ENCODE results near the gene CFAP100.

CFAP100 gene

DNA sequence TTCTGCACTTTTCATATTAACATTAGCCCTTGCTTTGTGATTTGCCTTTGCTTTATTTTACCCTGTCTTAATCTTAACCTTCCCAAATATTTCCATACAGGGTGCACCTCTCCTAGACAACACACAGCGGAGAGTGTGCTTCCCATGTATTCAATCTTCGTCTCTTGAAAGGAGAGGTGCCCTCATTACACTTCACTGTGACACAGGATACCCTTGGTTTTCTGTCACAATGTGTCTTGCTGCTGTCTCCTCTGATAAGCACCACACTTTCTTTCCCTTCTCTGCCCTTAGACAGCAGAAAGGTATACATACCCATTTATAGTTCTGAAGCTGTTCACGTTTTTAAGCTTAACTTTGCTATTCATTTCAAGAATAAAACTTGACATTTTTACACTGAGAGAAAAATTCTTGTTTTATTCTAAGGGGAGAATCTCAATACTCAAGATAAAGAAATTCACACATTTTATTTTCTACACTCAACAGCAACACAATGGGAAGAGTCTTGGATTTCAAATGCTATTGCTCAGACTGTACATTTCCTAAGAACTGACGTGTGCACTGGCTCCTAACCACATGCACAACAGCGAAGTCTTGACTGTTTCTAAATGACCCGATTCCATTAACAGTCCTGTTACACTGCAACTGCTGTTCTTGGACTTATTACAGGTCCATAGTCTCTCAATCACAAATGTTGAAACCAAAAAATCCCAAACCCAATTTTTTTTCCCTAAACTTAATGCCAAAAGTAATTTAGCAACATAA lies 59.9 kb downstream of the CFAP100 start:
- no peaks in the 10 kb centered on the region for H3K4me1 ChIP-seq (ENCODE audit: control insufficient read depth, insufficient read depth, low read length, unreplicated experiment)
- 0 out of 2 replicates have a peak, but pooled peaks cover 4% of the 10 kb centered on the region for H3K36me3 ChIP-seq (ENCODE audit: insufficient read depth, low read length)
- no peak overlapping the region for H3K27ac ChIP-seq (ENCODE audit: low read depth, low read length)
- H3K79me2 ChIP-seq (ENCODE audit: control insufficient read depth, insufficient read depth, low read length, unreplicated experiment), result peaks cover 3% of the 10 kb centered on the region
- H2AFZ ChIP-seq (ENCODE audit: low read length, unreplicated experiment), result no peak overlapping the region
- no peak overlapping the region for H3K4me3 ChIP-seq (ENCODE audit: low read depth, low read length)
- H3K27me3 ChIP-seq (ENCODE audit: insufficient read depth, low read length), result no peaks in the 10 kb centered on the region

DNA sequence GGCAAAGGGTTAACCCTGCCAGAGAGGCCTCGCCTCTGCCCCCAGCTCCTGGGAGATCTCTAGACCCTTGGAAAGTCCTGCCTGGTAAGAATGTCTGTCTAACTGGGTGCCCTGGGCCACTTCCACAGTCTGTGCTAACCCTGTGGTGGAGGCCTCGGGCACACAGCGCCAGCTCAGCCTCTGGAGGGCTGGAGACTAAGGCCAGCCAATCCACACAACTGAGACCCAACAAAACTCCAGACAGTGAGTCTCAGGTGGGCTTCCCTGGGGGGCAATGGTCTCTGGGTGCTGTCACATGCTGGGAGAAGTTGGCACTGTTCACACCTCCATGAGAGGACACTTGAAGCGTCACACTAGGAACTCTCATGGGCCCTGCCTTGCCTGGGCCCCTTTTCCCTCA lies 61.5 kb downstream of the CFAP100 start:
- peaks cover 5% of the 10 kb centered on the region for H3K79me2 ChIP-seq (ENCODE audit: control insufficient read depth, insufficient read depth, low read length, unreplicated experiment)
- H3K27ac ChIP-seq (ENCODE audit: low read depth, low read length), result no peak overlapping the region
- H2AFZ ChIP-seq (ENCODE audit: low read length, unreplicated experiment), result no peak overlapping the region
- H3K27me3 ChIP-seq (ENCODE audit: insufficient read depth, low read length), result no peaks in the 10 kb centered on the region
- H3K4me3 ChIP-seq (ENCODE audit: low read depth, low read length), result no peak overlapping the region
- H3K36me3 ChIP-seq (ENCODE audit: insufficient read depth, low read length), result peaks cover 10% of the 10 kb centered on the region; the same call in 1 of the 2 replicates
- H3K4me1 ChIP-seq (ENCODE audit: control insufficient read depth, insufficient read depth, low read length, unreplicated experiment), result no peaks in the 10 kb centered on the region

DNA sequence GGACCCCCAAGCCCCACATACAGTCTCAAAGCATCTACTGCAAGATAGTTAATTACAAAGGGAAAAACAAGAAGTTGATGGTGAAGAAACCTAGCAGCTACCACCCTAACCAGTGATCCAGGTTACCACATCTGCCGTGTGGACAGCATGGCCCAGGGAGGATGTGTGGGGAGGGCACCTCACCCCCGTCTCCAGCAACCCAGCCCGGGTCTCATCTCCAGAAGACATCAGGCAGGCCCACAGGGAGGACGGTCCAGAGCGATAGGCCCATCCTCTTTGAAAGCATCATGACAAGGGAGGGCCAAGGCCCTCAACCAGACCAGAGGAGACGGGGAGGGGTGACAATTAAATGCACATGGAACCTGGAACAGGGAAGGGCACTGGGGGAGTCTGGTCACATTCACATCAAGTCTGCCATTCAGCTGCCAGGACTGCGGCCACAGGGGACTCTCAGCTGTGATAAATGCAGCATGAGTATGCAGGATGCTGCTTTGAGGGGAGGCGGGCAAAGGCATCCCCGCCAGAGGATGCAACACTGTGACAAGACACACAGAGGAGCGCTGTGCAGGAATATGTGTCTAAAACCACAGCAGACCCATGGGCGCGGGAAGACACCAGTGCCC lies 62.2 kb downstream of the CFAP100 start:
- Histone ChIP-seq H3K79me2 (ENCODE audit: control insufficient read depth, insufficient read depth, low read length, unreplicated experiment) (peaks cover 5% of the 10 kb centered on the region), H2AFZ (ENCODE audit: low read length, unreplicated experiment) (no peak overlapping the region), H3K27me3 (ENCODE audit: insufficient read depth, low read length) (no peaks in the 10 kb centered on the region), H3K27ac (ENCODE audit: low read depth, low read length) (no peak overlapping the region), H3K36me3 (ENCODE audit: insufficient read depth, low read length) (peaks cover 16% of the 10 kb centered on the region; the same call in 1 of the 2 replicates), H3K4me3 (ENCODE audit: low read depth, low read length) (no peak overlapping the region), H3K4me1 (ENCODE audit: control insufficient read depth, insufficient read depth, low read length, unreplicated experiment) (no peaks in the 10 kb centered on the region)

DNA sequence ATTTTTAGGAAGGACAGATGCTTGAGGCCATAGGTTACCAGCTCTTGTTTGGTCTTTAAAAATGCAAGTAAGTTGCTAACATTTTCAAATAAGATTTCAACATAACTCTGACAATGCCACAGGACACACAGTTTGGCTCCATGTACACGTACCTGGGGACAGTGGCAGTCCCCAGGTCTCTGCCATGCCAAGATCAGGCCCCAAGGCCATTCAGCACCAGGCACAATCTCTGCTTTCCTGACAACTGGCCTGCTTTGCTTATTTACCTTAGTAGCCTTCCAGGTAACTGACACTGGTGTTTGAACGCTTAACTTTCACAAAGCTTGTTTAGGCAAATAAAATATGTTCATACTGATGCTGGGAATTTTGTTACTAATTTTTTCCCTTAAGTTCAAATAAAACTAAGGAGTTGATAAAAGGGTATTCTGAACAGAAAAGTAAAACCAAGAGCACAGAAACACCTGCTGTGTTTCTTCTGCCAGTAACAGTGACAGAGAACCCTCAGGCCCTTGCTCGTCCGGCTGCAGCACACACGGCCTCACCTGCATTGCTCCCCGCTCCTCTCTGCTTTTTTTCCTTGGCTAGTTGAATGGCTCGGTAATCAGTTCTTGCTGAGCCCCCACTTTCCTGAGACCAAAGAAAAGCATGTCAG lies 64.5 kb downstream of the CFAP100 start:
- H3K4me3 ChIP-seq (ENCODE audit: low read depth, low read length), result no peak overlapping the region
- H3K36me3 ChIP-seq (ENCODE audit: insufficient read depth, low read length), result peaks cover 21% of the 10 kb centered on the region; the same call in 1 of the 2 replicates

DNA sequence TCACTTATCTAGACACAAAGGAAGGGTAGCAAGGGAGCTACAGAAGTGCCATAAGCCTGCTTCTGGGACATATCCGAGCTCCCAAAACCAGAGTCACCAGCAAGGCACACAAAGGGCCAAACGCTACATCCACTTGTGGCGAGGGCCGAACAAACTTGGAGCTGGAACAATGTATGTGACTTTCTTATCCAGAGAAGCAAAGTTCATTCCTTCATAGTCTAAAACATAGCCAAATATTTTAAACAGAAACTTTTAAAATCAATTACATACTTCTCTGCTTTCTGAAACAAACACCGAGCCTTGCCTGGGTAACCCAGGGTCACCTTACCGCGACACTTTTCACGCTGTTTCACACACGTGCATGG lies 65.0 kb downstream of the CFAP100 start:
- no peaks in the 10 kb centered on the region for H3K4me1 ChIP-seq (ENCODE audit: control insufficient read depth, insufficient read depth, low read length, unreplicated experiment)
- no peaks in the 10 kb centered on the region for H3K27me3 ChIP-seq (ENCODE audit: insufficient read depth, low read length)
- no peak overlapping the region for H2AFZ ChIP-seq (ENCODE audit: low read length, unreplicated experiment)
- peaks cover 8% of the 10 kb centered on the region for H3K79me2 ChIP-seq (ENCODE audit: control insufficient read depth, insufficient read depth, low read length, unreplicated experiment)
- H3K36me3 ChIP-seq (ENCODE audit: insufficient read depth, low read length), result peaks cover 23% of the 10 kb centered on the region; the same call in 1 of the 2 replicates
- no peak overlapping the region for H3K4me3 ChIP-seq (ENCODE audit: low read depth, low read length)
- H3K27ac ChIP-seq (ENCODE audit: low read depth, low read length), result no peak overlapping the region

More for the DNA sequence above, 64.5 kb downstream of the CFAP100 start:
- Histone ChIP-seq H2AFZ (ENCODE audit: low read length, unreplicated experiment) (no peak overlapping the region), H3K27ac (ENCODE audit: low read depth, low read length) (no peak overlapping the region), H3K4me1 (ENCODE audit: control insufficient read depth, insufficient read depth, low read length, unreplicated experiment) (no peaks in the 10 kb centered on the region), H3K79me2 (ENCODE audit: control insufficient read depth, insufficient read depth, low read length, unreplicated experiment) (peaks cover 8% of the 10 kb centered on the region), H3K27me3 (ENCODE audit: insufficient read depth, low read length) (no peaks in the 10 kb centered on the region)

DNA sequence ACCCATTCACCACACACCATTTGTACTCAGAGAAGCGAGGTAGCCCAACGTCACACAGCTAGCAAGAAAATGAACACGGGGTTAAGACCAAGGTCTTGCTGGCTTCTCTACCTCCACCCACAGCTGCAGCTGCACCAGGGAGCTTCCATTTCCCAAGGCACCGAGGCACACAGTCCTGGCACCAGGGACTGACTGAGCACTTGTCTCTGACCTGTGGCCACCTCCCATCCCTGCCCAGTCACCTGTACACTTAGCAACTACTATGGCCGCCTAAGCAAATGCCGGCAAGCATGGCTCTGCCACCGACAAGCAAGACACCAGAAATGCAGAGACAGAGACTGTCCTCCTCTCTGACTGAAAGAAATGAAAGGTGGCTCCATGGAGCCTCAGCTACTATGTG lies 65.7 kb downstream of the CFAP100 start:
- H3K4me1 ChIP-seq (ENCODE audit: control insufficient read depth, insufficient read depth, low read length, unreplicated experiment), result no peaks in the 10 kb centered on the region
- H3K36me3 ChIP-seq (ENCODE audit: insufficient read depth, low read length), result peaks cover 24% of the 10 kb centered on the region; the same call in 1 of the 2 replicates
- no peak overlapping the region for H3K4me3 ChIP-seq (ENCODE audit: low read depth, low read length)
- H2AFZ ChIP-seq (ENCODE audit: low read length, unreplicated experiment), result no peak overlapping the region
- no peaks in the 10 kb centered on the region for H3K27me3 ChIP-seq (ENCODE audit: insufficient read depth, low read length)
- no peak overlapping the region for H3K27ac ChIP-seq (ENCODE audit: low read depth, low read length)
- peaks cover 8% of the 10 kb centered on the region for H3K79me2 ChIP-seq (ENCODE audit: control insufficient read depth, insufficient read depth, low read length, unreplicated experiment)

DNA sequence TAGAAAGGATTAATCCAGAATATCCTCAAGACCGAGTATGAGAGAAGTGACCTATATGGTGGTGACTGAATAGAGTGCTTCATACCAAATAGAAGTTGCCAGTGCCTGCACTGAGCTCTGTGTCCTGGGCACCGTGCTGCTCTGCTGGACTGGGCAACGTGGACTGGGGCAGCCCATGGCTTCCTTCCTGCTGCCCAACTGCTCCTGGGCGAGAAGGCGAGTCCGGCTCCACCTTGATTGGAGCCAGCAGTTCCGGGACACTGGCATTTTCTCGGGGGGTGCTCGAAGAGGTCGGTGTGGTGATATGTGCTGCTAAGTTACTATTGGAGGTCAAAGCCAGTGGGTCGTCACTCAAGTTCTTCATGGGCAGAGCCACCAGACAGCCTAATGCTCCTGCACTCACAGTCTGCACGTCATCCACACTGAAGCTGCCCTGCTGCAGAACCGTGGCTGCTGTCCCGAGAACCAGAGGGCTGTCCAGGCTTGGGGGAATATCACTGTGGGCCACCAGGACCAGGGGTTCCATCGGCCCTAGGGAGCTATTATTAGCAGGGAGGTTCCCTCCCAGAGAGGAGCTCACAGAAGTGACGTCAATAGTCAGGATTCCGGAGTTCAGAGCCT lies 66.9 kb downstream of the CFAP100 start:
- Histone ChIP-seq H3K27ac (ENCODE audit: low read depth, low read length) (no peak overlapping the region), H3K27me3 (ENCODE audit: insufficient read depth, low read length) (no peaks in the 10 kb centered on the region), H2AFZ (ENCODE audit: low read length, unreplicated experiment) (no peak overlapping the region), H3K4me3 (ENCODE audit: low read depth, low read length) (no peak overlapping the region), H3K79me2 (ENCODE audit: control insufficient read depth, insufficient read depth, low read length, unreplicated experiment) (peaks cover 5% of the 10 kb centered on the region), H3K36me3 (ENCODE audit: insufficient read depth, low read length) (peaks cover 24% of the 10 kb centered on the region; the same call in 1 of the 2 replicates), H3K4me1 (ENCODE audit: control insufficient read depth, insufficient read depth, low read length, unreplicated experiment) (no peaks in the 10 kb centered on the region)

DNA sequence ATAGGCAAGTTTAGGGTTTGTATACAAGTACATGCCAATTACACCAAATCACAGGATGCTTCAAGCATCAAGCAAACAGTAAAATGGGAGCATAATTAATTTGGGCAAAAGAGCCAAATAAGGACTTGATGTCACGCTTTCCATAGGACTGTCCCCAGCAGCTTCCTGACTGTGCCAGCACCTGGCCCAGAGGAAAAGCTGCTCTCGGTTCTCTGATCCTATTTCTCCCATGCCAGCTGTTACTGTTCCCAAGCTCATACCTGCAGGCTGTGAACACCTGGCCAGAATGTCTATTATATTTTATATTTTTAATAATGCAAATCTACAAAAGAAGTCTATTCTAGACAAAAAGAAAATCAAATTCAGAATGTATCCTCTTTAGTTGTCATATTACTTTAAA lies 68.8 kb downstream of the CFAP100 start:
- no peaks in the 10 kb centered on the region for H3K4me1 ChIP-seq (ENCODE audit: control insufficient read depth, insufficient read depth, low read length, unreplicated experiment)
- H3K27me3 ChIP-seq (ENCODE audit: insufficient read depth, low read length), result no peaks in the 10 kb centered on the region
- H3K79me2 ChIP-seq (ENCODE audit: control insufficient read depth, insufficient read depth, low read length, unreplicated experiment), result peaks cover 15% of the 10 kb centered on the region
- H3K36me3 ChIP-seq (ENCODE audit: insufficient read depth, low read length), result peaks cover 20% of the 10 kb centered on the region; the same call in 1 of the 2 replicates
- H2AFZ ChIP-seq (ENCODE audit: low read length, unreplicated experiment), result no peak overlapping the region
- no peak overlapping the region for H3K4me3 ChIP-seq (ENCODE audit: low read depth, low read length)
- no peak overlapping the region for H3K27ac ChIP-seq (ENCODE audit: low read depth, low read length)

DNA sequence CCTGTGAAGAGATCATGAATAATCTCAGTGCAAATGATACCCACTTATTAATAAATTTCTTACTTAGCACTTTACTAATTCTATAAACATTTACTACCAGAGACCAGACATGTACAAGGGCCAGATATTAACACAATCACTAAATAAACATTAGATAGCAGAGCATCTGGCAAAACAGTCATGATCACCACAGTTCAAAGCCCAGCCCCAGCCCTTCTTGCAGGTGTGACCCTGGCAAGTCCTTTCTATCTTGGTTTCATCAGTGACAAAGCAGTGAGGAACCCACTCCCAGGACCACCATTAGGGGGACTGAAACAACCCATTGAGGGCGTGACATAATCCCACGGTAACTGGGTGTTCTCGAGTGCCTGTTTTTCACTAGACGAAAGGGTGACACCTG lies 69.4 kb downstream of the CFAP100 start:
- Histone ChIP-seq H3K27ac (ENCODE audit: low read depth, low read length) (no peak overlapping the region), H2AFZ (ENCODE audit: low read length, unreplicated experiment) (no peak overlapping the region), H3K27me3 (ENCODE audit: insufficient read depth, low read length) (no peaks in the 10 kb centered on the region), H3K4me1 (ENCODE audit: control insufficient read depth, insufficient read depth, low read length, unreplicated experiment) (no peaks in the 10 kb centered on the region), H3K4me3 (ENCODE audit: low read depth, low read length) (no peak overlapping the region), H3K79me2 (ENCODE audit: control insufficient read depth, insufficient read depth, low read length, unreplicated experiment) (peaks cover 21% of the 10 kb centered on the region), H3K36me3 (ENCODE audit: insufficient read depth, low read length) (peaks cover 21% of the 10 kb centered on the region; the same call in 1 of the 2 replicates)

DNA sequence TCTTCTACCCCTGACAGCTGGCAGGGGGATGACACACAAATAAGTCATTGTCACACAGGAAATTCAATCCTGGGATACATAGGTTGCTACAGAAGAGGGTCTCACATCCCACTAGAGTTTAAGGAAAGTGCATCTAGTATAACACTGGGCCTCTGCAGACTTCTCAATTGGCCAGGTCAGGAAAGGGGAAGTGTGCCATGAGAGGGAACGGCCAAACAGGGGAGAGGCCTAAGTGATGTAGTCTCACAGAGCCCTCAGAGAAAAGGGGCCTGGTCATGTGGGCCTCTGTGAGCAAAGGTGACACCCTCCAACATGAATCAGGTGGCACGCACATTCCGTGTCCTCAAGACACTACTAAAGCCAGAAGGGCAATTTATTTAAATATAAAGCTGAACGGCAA lies 69.8 kb downstream of the CFAP100 start:
- no peak overlapping the region for H3K4me3 ChIP-seq (ENCODE audit: low read depth, low read length)
- peaks cover 25% of the 10 kb centered on the region; the same call in 1 of the 2 replicates for H3K36me3 ChIP-seq (ENCODE audit: insufficient read depth, low read length)
- no peak overlapping the region for H3K27ac ChIP-seq (ENCODE audit: low read depth, low read length)
- H2AFZ ChIP-seq (ENCODE audit: low read length, unreplicated experiment), result no peak overlapping the region
- H3K79me2 ChIP-seq (ENCODE audit: control insufficient read depth, insufficient read depth, low read length, unreplicated experiment), result peaks cover 23% of the 10 kb centered on the region
- no peaks in the 10 kb centered on the region for H3K27me3 ChIP-seq (ENCODE audit: insufficient read depth, low read length)
- no peaks in the 10 kb centered on the region for H3K4me1 ChIP-seq (ENCODE audit: control insufficient read depth, insufficient read depth, low read length, unreplicated experiment)
